Cardiac fibroblast (primary cell): ENCODE data around the gene PTAFR.

Experiments used
- DNase-seq, 2 donors: peaks; one replicate each; pipeline versions ENCODE4 v3.0.0 to v3.0.0-alpha.2; 2010; ENCODE audit warnings: low read depth in 2 of 2
- H3K4me3 ChIP-seq, 2 donors: replicated peaks in 1 of 2; 1 replicate in 1 of 2; 2 replicates in 1 of 2; pipeline ENCODE4 v1.5.1; 2011; ENCODE audit warnings: low read depth in 2 of 2, low read length in 2 of 2, mild to moderate bottlenecking in 2 of 2, moderate library complexity in 1 of 2
- CTCF ChIP-seq: IDR thresholded peaks from one replicate; pipeline ENCODE4 v1.5.1; 2011; ENCODE audit warnings: low read depth, mild to moderate bottlenecking, low read length, inconsistent platforms

The PTAFR gene

GRCh38 chr1:28173980-28174297, 2.6 kb downstream of the PTAFR start:
- DNase-seq: no peak
- H3K4me3 ChIP-seq: no peak overlapping the region
- no peak for TF ChIP-seq CTCF

- DNase-seq: peak; percentile 33 to 49
- TF ChIP-seq CTCF: no peak
- H3K4me3 ChIP-seq: no peak overlapping the region
Measured at GRCh38 chr1:28173151-28173979, 3.1 kb downstream of the PTAFR start.

GRCh38 chr1:28172713-28173150, 3.8 kb downstream of the PTAFR start:
- H3K4me3 ChIP-seq: no peak overlapping the region
- TF ChIP-seq CTCF: no peak
- peak in 1 of 2 donors; percentile 74 for DNase-seq

- H3K4me3 ChIP-seq: no peak overlapping the region
- no peak for TF ChIP-seq CTCF
Measured at GRCh38 chr1:28171246-28171645, 5.2 kb downstream of the PTAFR start.

GRCh38 chr1:28170001-28170596, 6.4 kb downstream of the PTAFR start:
- H3K4me3 ChIP-seq: no peak overlapping the region
- DNase-seq: no peak
- no peak for TF ChIP-seq CTCF

More at GRCh38 chr1:28171246-28171645, 5.2 kb downstream of the PTAFR start:
- DNase-seq: no peak

GRCh38 chr1:28163496-28164161, 12.9 kb downstream of the PTAFR start:
- DNase-seq: peak in 1 of 2 donors; percentile 75
- TF ChIP-seq CTCF: no peak
- no peak overlapping the region for H3K4me3 ChIP-seq
